ENCODE data around the gene KXD1.
A peak's percentile ranks its signal among the peaks of the same experiment; 100 is the strongest.
"Not testable (repeated sequence)": the region's sequence is repeated elsewhere in the genome, so short reads cannot be mapped to it uniquely, and the experiment has no call there.

KXD1 gene

DNA sequence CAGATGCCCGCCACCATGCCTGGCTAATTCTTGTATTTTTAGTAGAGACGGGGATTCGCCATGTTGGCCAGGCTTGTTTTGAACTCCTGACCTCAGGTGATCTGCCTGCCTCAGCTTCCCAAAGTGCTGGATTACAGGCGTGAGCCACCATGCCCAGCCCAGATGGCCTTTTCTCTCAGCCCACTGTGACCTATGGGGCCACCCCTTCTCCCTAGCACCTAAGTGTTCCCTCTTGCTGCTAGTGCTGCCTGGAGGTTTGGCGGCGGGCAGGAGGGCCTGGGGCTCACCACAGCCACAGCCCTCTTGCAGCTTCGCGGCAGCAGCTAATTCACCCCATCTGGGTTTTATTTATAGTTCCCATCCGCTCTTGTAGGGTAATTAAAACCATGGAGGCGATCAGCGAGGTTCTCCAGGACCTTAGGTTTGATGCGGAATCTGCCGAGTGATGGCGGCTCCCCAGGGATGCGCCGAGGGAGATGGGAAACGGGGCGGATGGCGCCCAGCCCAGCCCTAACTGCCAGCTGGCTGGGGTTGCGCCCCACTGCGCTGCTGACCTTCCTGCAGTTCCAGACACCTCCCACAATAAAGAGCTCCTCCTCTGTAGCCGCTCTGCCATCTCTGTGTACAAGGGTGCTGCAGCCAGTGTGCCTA, 34.2 kb downstream of the KXD1 start:
- Histone ChIP-seq H3K4me2 (ENCODE audit: low read length) (no peak overlapping the region), H3K9me3 (ENCODE audit: control insufficient read depth, insufficient read depth, low read length) (no peaks in the 10 kb centered on the region), H3F3A (ENCODE audit: control insufficient read depth, insufficient read depth) (peaks cover 15% of the 10 kb centered on the region), H3K4me3 (ENCODE audit: low read length) (no peak overlapping the region), H4K20me1 (ENCODE audit: control insufficient read depth, insufficient read depth, low read depth, low read length) (no peaks in the 10 kb centered on the region), H3K27me3 (ENCODE audit: control insufficient read depth, low read length) (no peaks in the 10 kb centered on the region), H3K4me1 (ENCODE audit: control insufficient read depth, low read length) (peaks cover 55% of the 10 kb centered on the region), H3K36me3 (ENCODE audit: control insufficient read depth, low read length) (peaks cover 22% of the 10 kb centered on the region), H3K79me2 (ENCODE audit: control insufficient read depth, low read length) (peaks cover 18% of the 10 kb centered on the region), H3K27ac (ENCODE audit: low read depth, low read length) (no peak overlapping the region), H3K9me2 (replicated peaks; ENCODE audit: control insufficient read depth, low read length) (no peaks in the 10 kb centered on the region)
- TF ChIP-seq, protein P1, sequence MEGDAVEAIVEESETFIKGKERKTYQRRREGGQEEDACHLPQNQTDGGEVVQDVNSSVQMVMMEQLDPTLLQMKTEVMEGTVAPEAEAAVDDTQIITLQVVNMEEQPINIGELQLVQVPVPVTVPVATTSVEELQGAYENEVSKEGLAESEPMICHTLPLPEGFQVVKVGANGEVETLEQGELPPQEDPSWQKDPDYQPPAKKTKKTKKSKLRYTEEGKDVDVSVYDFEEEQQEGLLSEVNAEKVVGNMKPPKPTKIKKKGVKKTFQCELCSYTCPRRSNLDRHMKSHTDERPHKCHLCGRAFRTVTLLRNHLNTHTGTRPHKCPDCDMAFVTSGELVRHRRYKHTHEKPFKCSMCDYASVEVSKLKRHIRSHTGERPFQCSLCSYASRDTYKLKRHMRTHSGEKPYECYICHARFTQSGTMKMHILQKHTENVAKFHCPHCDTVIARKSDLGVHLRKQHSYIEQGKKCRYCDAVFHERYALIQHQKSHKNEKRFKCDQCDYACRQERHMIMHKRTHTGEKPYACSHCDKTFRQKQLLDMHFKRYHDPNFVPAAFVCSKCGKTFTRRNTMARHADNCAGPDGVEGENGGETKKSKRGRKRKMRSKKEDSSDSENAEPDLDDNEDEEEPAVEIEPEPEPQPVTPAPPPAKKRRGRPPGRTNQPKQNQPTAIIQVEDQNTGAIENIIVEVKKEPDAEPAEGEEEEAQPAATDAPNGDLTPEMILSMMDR (IDR thresholded peaks at IDR 0.05; ENCODE audit: low read depth, low read length, poor library complexity, severe bottlenecking), result no peak
- TF ChIP-seq EZH2phosphoT487 (IDR thresholded peaks at IDR 0.05; ENCODE audit: borderline replicate concordance, low read length), result no peak

DNA sequence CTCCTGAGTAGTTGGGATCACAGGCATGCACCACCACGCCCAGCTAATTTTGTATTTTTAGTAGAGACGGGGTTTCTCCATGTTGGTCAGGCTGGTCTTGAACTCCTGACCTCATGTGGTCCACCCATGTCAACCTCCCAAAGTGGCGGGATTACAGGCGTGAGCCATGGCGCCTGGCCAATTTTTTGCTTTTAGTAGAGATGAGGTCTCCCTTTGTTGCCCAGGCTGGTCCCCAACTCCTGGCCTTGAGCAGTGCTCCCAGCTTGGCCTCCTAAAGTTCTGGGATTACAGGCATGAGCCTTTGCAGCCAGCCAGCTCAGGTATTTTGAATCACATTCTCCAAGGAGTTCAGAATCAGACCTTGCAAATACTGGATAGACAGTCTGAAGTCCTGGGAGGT, 35.1 kb downstream of the KXD1 start:
- peaks cover 18% of the 10 kb centered on the region for H3K79me2 ChIP-seq (ENCODE audit: control insufficient read depth, low read length)
- H3K36me3 ChIP-seq (ENCODE audit: control insufficient read depth, low read length), result peaks cover 22% of the 10 kb centered on the region
- H3F3A ChIP-seq (ENCODE audit: control insufficient read depth, insufficient read depth), result peaks cover 12% of the 10 kb centered on the region
- not testable (repeated sequence) for H3K4me3 ChIP-seq (ENCODE audit: low read length); H3K27ac ChIP-seq (ENCODE audit: low read depth, low read length); H3K27me3 ChIP-seq (ENCODE audit: control insufficient read depth, low read length); H3K9me3 ChIP-seq (ENCODE audit: control insufficient read depth, insufficient read depth, low read length); H3K9me2 ChIP-seq (replicated peaks; ENCODE audit: control insufficient read depth, low read length); H3K4me2 ChIP-seq (ENCODE audit: low read length); H4K20me1 ChIP-seq (ENCODE audit: control insufficient read depth, insufficient read depth, low read depth, low read length)
- H3K4me1 ChIP-seq (ENCODE audit: control insufficient read depth, low read length), result peaks cover 56% of the 10 kb centered on the region

DNA sequence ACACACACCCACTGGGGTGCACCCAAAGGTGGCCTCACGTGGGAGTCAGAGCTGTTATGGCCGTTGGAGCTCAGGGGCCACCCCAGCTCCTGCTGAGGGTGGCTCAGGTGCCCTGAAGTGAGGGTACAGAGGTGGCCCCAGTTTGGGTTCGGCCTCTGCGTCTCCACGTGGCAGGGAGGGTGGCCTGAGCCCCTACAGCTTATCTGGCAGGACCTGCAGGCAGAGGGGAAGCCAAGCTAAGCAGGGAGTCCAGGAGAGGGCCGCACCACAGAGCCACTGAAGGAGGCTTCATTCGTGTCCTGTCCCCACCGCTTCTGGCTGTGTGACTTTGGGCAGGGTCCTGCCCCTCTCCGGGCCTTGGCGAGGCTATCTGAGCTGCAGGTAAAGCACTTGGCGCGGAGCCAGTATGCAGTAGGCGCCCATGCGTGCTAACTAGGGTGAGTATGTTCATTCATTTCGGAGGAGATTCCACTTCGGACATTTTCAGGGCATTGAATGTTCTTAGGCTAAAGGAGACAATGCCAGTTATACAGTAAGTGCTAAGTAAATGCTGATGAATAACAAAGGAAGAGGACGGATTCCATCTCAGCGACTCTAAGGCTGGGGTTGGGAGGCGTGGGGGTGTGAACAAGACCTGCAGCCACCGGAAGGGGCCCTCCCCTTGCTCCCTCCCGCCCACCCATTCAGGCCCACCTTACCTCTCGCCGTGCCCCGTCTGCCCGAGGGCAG, 35.9 kb downstream of the KXD1 start:
- TF ChIP-seq, protein P1 (IDR thresholded peaks at IDR 0.05; ENCODE audit: low read depth, low read length, poor library complexity, severe bottlenecking), result no peak
- TF ChIP-seq EZH2phosphoT487 (IDR thresholded peaks at IDR 0.05; ENCODE audit: borderline replicate concordance, low read length), result no peak
- Histone ChIP-seq H3F3A (ENCODE audit: control insufficient read depth, insufficient read depth) (peaks cover 9% of the 10 kb centered on the region), H3K9me2 (replicated peaks; ENCODE audit: control insufficient read depth, low read length) (no peaks in the 10 kb centered on the region), H3K4me1 (ENCODE audit: control insufficient read depth, low read length) (peaks cover 54% of the 10 kb centered on the region), H3K79me2 (ENCODE audit: control insufficient read depth, low read length) (peaks cover 18% of the 10 kb centered on the region), H3K36me3 (ENCODE audit: control insufficient read depth, low read length) (peaks cover 22% of the 10 kb centered on the region), H3K27ac (ENCODE audit: low read depth, low read length) (peak overlapping the region; percentile 32; the same call in 1 of the 2 replicates), H4K20me1 (ENCODE audit: control insufficient read depth, insufficient read depth, low read depth, low read length) (no peaks in the 10 kb centered on the region), H3K4me3 (ENCODE audit: low read length) (peak overlapping the region; percentile 77), H3K4me2 (ENCODE audit: low read length) (peak overlapping the region; percentile 89), H3K9me3 (ENCODE audit: control insufficient read depth, insufficient read depth, low read length) (no peaks in the 10 kb centered on the region), H3K27me3 (ENCODE audit: control insufficient read depth, low read length) (no peaks in the 10 kb centered on the region)
